HL-60 (cell line): ENCODE results near the gene ARMH1.
"Not testable (repeated sequence)": the region's sequence is repeated elsewhere in the genome, so short reads cannot be mapped to it uniquely, and the experiment has no call there.

ENCODE experiments used
- DNase-seq, 2 experiments: peaks; one replicate each; pipeline ENCODE4 v3.0.0-alpha.2; 2010 to 2020; ENCODE audit warnings: low read depth in 1 of 2, low spot score in 1 of 2
- H3K27ac ChIP-seq: fragments of 250-450 bp; sonication (Bioruptor Pico); replicated peaks from 2 replicates; pipeline ENCODE4 v1.5.1; 2020; ENCODE audit warnings: mild to moderate bottlenecking, moderate library complexity
- H3K27me3 ChIP-seq: fragments of 250-450 bp; sonication (Bioruptor Pico); 2 replicates; pipeline ENCODE4 v1.5.1; 2021; ENCODE audit warnings: mild to moderate bottlenecking, moderate library complexity; ENCODE audit not compliant: insufficient read depth, poor library complexity, severe bottlenecking
- H3K4me3 ChIP-seq: replicated peaks from 2 replicates; pipeline ENCODE4 v1.5.1; 2011; ENCODE audit warnings: mild to moderate bottlenecking, control low read depth, low read length; ENCODE audit not compliant: insufficient read depth
- CTCF ChIP-seq: IDR thresholded peaks from one replicate; pipeline ENCODE4 v1.5.1; 2011; ENCODE audit warnings: low read length, control low read depth, inconsistent platforms; ENCODE audit not compliant: insufficient read depth
- GABPA ChIP-seq: IDR thresholded peaks from 2 replicates; pipeline ENCODE4 v1.6.1; 2012; ENCODE audit warnings: low read depth
- POLR2AphosphoS5 ChIP-seq: IDR thresholded peaks from 2 replicates; pipeline ENCODE4 v1.6.1; 2012; ENCODE audit warnings: low read depth
- REST ChIP-seq: IDR thresholded peaks from 2 replicates; pipeline ENCODE4 v1.6.1; 2012; ENCODE audit warnings: low read depth; ENCODE audit not compliant: insufficient replicate concordance
- SPI1 ChIP-seq: IDR thresholded peaks from 2 replicates; pipeline ENCODE4 v1.6.1; 2012; ENCODE audit warnings: low read depth, mild to moderate bottlenecking, borderline replicate concordance

The ARMH1 gene

DNA sequence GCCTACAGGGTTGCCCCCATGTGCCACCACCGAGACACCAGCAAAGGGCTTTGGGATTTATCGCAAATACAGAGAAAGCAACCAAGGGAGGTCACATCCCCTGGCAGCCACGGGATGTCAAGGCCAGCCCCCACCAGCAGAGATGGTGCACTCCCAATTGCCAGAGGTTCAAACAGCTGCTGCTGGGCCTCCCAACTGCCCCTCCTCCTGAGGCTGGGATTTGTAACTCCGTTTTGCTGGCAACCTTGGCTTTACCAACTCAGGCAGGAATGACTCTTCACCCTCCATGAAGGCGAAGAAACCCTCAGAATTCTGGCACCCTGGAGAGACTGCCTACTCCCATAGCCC lies 11.9 kb upstream of the ARMH1 start:
- no peak overlapping the region for H3K27ac ChIP-seq
- H3K27me3 ChIP-seq = no peaks in the 10 kb centered on the region
- DNase-seq = no peak
- no peak overlapping the region for H3K4me3 ChIP-seq
- no peak for TF ChIP-seq GABPA
- no peak for TF ChIP-seq REST
- TF ChIP-seq POLR2AphosphoS5 = no peak
- TF ChIP-seq SPI1 = no peak
- no peak for TF ChIP-seq CTCF

DNA sequence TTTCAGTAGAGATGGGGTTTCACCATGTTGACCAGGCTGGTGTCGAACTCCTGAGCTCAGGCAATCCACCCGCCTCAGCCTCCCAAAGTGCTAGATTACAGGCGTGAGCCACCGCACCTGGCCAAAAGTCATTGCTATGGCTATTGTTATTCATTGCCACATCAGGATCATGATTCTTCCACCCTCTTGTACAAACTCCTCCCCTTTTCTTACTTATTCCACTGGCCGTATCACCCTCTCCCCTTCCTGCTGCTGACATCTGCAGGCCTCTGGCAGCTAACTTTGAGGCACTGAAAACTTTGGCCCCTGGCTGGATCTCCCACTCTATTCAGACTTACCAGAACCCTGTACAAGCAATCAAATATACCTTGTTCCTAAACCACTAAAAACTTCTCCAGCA lies 11.1 kb upstream of the ARMH1 start:
- Histone ChIP-seq H3K27me3 (no peaks in the 10 kb centered on the region), H3K27ac (no peak overlapping the region), H3K4me3 (no peak overlapping the region)
- no peak for TF ChIP-seq CTCF
- TF ChIP-seq POLR2AphosphoS5 = no peak
- TF ChIP-seq REST = no peak
- TF ChIP-seq SPI1 = no peak
- no peak for DNase-seq

GRCh38 chr1:44664730-44665370 lies 9.7 kb upstream of the ARMH1 start:
- no peak overlapping the region for H3K27ac ChIP-seq
- no peaks in the 10 kb centered on the region for H3K27me3 ChIP-seq
- no peak overlapping the region for H3K4me3 ChIP-seq
- no peak for DNase-seq
- TF ChIP-seq CTCF (no peak), SPI1 (no peak), POLR2AphosphoS5 (no peak), GABPA (no peak), REST (no peak)

GRCh38 chr1:44666719-44667118 lies 7.8 kb upstream of the ARMH1 start:
- not testable (repeated sequence) for H3K4me3 ChIP-seq, DNase-seq, H3K27me3 ChIP-seq, H3K27ac ChIP-seq
